HepG2 (cell line): Measurements from ENCODE around the gene TLCD1. TPM values are rescaled to one million over a fixed set of nuclear protein-coding genes. Genes with fewer than 3 reads are reported as not detected.

Source experiments
- ATF7-NPFF ChIP-seq: sonication (generic); formaldehyde crosslinking; IDR thresholded peaks from 2 replicates; pipeline ENCODE4 v1.8.1; 2023; ENCODE audit warnings: mild to moderate bottlenecking, low read depth, missing genetic modification reagents, moderate library complexity
- ETV5 ChIP-seq: IDR thresholded peaks from 2 replicates; pipeline ENCODE4 v1.6.1; 2018; ENCODE audit warnings: missing biosample characterization, missing genetic modification reagents, inconsistent platforms, borderline replicate concordance
- FOSL2 ChIP-seq: sonication (generic); formaldehyde crosslinking; IDR thresholded peaks from 2 replicates; pipeline ENCODE4 v1.4.0; 2020; ENCODE audit warnings: missing genetic modification reagents
- FOXK1 ChIP-seq: sonication (generic); formaldehyde crosslinking; IDR thresholded peaks from 2 replicates; pipeline ENCODE4 v1.4.0; 2020; ENCODE audit warnings: low read depth, missing genetic modification reagents, borderline replicate concordance
- NFIC ChIP-seq: IDR thresholded peaks from 2 replicates; pipeline ENCODE4 v1.6.1; 2012; ENCODE audit warnings: mild to moderate bottlenecking, low read length, inconsistent platforms
- NPAS2 ChIP-seq: sonication (generic); formaldehyde crosslinking; IDR thresholded peaks from 2 replicates; pipeline ENCODE4 v1.8.0; 2022; ENCODE audit warnings: mild to moderate bottlenecking, missing genetic modification reagents, borderline replicate concordance
- PAF1 ChIP-seq: IDR thresholded peaks from 2 replicates; pipeline ENCODE4 v1.6.1; 2016; ENCODE audit warnings: missing genetic modification reagents, missing compliant biosample characterization
- RCOR2 ChIP-seq: IDR thresholded peaks from 2 replicates; pipeline ENCODE4 v1.6.1; 2016; ENCODE audit warnings: missing biosample characterization, missing genetic modification reagents
- ZBTB7A ChIP-seq: sonication (generic); formaldehyde crosslinking; IDR thresholded peaks from 2 replicates; pipeline ENCODE4 v1.8.0; 2022; ENCODE audit warnings: mild to moderate bottlenecking, missing genetic modification reagents
- ZNF280D ChIP-seq: sonication (generic); formaldehyde crosslinking; IDR thresholded peaks from 2 replicates; pipeline ENCODE4 v1.5.1; 2020; ENCODE audit warnings: mild to moderate bottlenecking, missing genetic modification reagents
- ZNF382 ChIP-seq: sonication (generic); formaldehyde crosslinking; IDR thresholded peaks from 2 replicates; pipeline ENCODE4 v1.5.0; 2020; ENCODE audit warnings: missing genetic modification reagents, mild to moderate bottlenecking, borderline replicate concordance
- ZNF609 ChIP-seq: sonication (generic); formaldehyde crosslinking; IDR thresholded peaks from 2 replicates; pipeline ENCODE4 v1.4.0; 2020; ENCODE audit warnings: mild to moderate bottlenecking, missing genetic modification reagents, borderline replicate concordance
- polyA plus RNA-seq, 8 experiments: library from polyadenylated mRNA; depleted of rRNA in 3 of 8; stranded (reverse) in 7 of 8; unstranded in 1 of 8; fragments of >200 nt; fragmentation: Illumina TruSeq in 4 of 8; extraction: Trizol in 4 of 8; gene quantifications; 2 replicates each; pipeline versions ENCODE4 v1.2.1 to v1.2.3, GENCODE V29; 2011 to 2016; ENCODE audit warnings: low read depth in 4 of 8, missing spikeins in 1 of 8, mixed read lengths in 1 of 8; ENCODE audit not compliant: insufficient read depth in 1 of 8
- total RNA-seq, 5 experiments: library from RNA; depleted of rRNA; stranded (reverse); fragments of >200 nt; fragmentation: Illumina TruSeq; extraction: Trizol; gene quantifications; 2 replicates each; pipeline ENCODE4 v1.2.3, GENCODE V29; 2016; ENCODE audit warnings: low read depth in 1 of 5
- TF ChIP-seq, protein P1 (sequence below): sonication (generic); formaldehyde crosslinking; IDR thresholded peaks from 2 replicates; pipeline ENCODE4 v1.5.1; 2020; ENCODE audit warnings: mild to moderate bottlenecking, missing genetic modification reagents, moderate library complexity

The TLCD1 gene
- total and polyA plus RNA-seq, 2 of the 13 experiments (the other 11 are each of a cell fraction or from before 2014, with no cell fraction given) = 14.9 to 19.6 TPM

DNA sequence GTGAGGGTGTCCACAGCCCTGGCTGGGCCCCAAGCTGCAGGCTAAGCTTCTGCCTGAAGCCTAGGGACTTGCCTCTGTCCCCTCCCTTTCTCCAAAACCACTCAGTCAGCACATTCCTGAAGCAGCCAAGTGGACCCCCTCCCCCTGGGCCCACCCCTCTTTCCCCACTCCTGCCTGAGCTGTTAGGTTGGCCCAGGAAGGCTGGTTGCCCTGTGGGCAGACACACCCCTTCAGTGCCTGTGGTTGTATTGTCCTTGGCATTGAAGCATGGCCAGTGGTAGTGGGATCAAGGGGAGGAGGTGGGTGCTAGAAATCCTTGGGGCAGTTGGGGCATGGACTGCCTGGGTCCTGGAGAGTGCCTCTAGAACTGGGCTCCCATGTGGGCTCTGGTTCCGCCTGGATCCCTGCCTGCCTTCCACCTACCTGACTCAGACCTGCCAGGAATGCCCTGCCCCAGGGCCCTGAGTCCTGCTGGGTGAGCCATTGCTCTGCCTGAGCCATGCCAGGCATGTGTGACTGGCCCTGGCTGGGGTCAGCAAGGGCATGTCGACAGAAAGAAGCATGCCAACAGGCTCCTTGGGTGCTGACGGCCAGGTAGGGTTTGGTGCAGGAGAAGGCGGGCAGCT is 19.9 kb upstream of the TLCD1 start (continued):
- TF ChIP-seq ETV5 (CRISPR knock-in tag) (no peak), PAF1 (CRISPR knock-in tag) (no peak), RCOR2 (no peak), FOXK1 (CRISPR knock-in tag) (no peak), ZNF609 (no peak), NFIC (no peak), FOSL2 (CRISPR knock-in tag) (peak; percentile 13; the same call in 1 of the 2 replicates), ZNF382 (CRISPR knock-in tag) (no peak), NPAS2 (no peak), ZBTB7A (CRISPR knock-in tag) (no peak), ZNF280D (CRISPR knock-in tag) (no peak), ATF7-NPFF (CRISPR knock-in tag) (no peak)
- TF ChIP-seq, protein P1, sequence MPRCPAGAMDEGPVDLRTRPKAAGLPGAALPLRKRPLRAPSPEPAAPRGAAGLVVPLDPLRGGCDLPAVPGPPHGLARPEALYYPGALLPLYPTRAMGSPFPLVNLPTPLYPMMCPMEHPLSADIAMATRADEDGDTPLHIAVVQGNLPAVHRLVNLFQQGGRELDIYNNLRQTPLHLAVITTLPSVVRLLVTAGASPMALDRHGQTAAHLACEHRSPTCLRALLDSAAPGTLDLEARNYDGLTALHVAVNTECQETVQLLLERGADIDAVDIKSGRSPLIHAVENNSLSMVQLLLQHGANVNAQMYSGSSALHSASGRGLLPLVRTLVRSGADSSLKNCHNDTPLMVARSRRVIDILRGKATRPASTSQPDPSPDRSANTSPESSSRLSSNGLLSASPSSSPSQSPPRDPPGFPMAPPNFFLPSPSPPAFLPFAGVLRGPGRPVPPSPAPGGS (CRISPR knock-in tag) = no peak
